Measurements from ENCODE around the gene PGP.

The PGP gene

GRCh38 chr16:2190659-2191445, 23.8 kb downstream of the PGP start:
- peaks cover 13% of the 10 kb centered on the region for H3K4me1 ChIP-seq (ENCODE audit: control insufficient read depth, insufficient read depth, low read depth, low read length)
- WGBS, result 85% methylated on average over 25 of the region's 25 CpGs
- H3K18ac ChIP-seq (ENCODE audit: low read depth in 1 of 2, low read length in 2 of 2), result no peak overlapping the region
- H2AFZ ChIP-seq (ENCODE audit: low read depth, low read length), result no peak overlapping the region
- no peak overlapping the region for H2BK12ac ChIP-seq (ENCODE audit: low read length in 2 of 2)
- no peak overlapping the region for H2BK15ac ChIP-seq (ENCODE audit: low read depth, poor library complexity, severe bottlenecking)
- H2BK120ac ChIP-seq (ENCODE audit: low read depth, low read length), result no peak overlapping the region
- H3K4me2 ChIP-seq (ENCODE audit: low read length, poor library complexity, severe bottlenecking), result no peak overlapping the region
- H3K79me1 ChIP-seq (replicated peaks; ENCODE audit: low read length, poor library complexity, severe bottlenecking), result no peaks in the 10 kb centered on the region
- no peak overlapping the region for H3K9ac ChIP-seq (ENCODE audit: low read length)
- H2AK5ac ChIP-seq (ENCODE audit: low read length, severe bottlenecking), result no peak overlapping the region
- no peak overlapping the region for H4K8ac ChIP-seq (ENCODE audit: low read length)
- no peak overlapping the region for H3K4me3 ChIP-seq (ENCODE audit: insufficient read depth in 1 of 2, low read depth in 1 of 2, low read length in 2 of 2)
- no peak overlapping the region for H3K14ac ChIP-seq (ENCODE audit: low read length in 2 of 2)
- peak overlapping the region; percentile 41 for H4K91ac ChIP-seq (ENCODE audit: low read length)
- no peaks in the 10 kb centered on the region for H3K36me3 ChIP-seq (ENCODE audit: control insufficient read depth in 1 of 2, insufficient read depth in 2 of 2, low read depth in 1 of 2, low read length in 2 of 2)
- H3K23ac ChIP-seq (ENCODE audit: low read length in 2 of 2), result no peak overlapping the region
- H3K4ac ChIP-seq (ENCODE audit: low read depth in 1 of 2, low read length in 2 of 2), result no peak overlapping the region
- H3K27ac ChIP-seq (ENCODE audit: low read length, poor library complexity, severe bottlenecking), result no peak overlapping the region
- H3K27me3 ChIP-seq (ENCODE audit: control insufficient read depth in 1 of 2, insufficient read depth in 1 of 2, low read length in 2 of 2), result peaks cover 15 to 28% of the 10 kb centered on the region in 2 experiments
- no peak for DNase-seq
- H2BK5ac ChIP-seq (ENCODE audit: low read depth, low read length, poor library complexity, severe bottlenecking), result no peak overlapping the region
- H3K9me3 ChIP-seq (ENCODE audit: control insufficient read depth, low read length), result no peaks in the 10 kb centered on the region

GRCh38 chr16:2190002-2190658, 24.5 kb downstream of the PGP start:
- DNase-seq, result no peak
- Histone ChIP-seq H4K91ac (ENCODE audit: low read length) (peak overlapping the region; percentile 41), H3K9ac (ENCODE audit: low read length) (no peak overlapping the region), H2BK15ac (ENCODE audit: low read depth, poor library complexity, severe bottlenecking) (no peak overlapping the region), H3K9me3 (ENCODE audit: control insufficient read depth, low read length) (no peaks in the 10 kb centered on the region), H2AK5ac (ENCODE audit: low read length, severe bottlenecking) (no peak overlapping the region), H2BK5ac (ENCODE audit: low read depth, low read length, poor library complexity, severe bottlenecking) (no peak overlapping the region), H3K27ac (ENCODE audit: low read length, poor library complexity, severe bottlenecking) (no peak overlapping the region), H3K18ac (ENCODE audit: low read depth in 1 of 2, low read length in 2 of 2) (no peak overlapping the region), H3K14ac (ENCODE audit: low read length in 2 of 2) (no peak overlapping the region), H3K23ac (ENCODE audit: low read length in 2 of 2) (no peak overlapping the region), H2BK12ac (ENCODE audit: low read length in 2 of 2) (no peak overlapping the region), H3K4me3 (ENCODE audit: insufficient read depth in 1 of 2, low read depth in 1 of 2, low read length in 2 of 2) (no peak overlapping the region), H3K79me1 (replicated peaks; ENCODE audit: low read length, poor library complexity, severe bottlenecking) (no peaks in the 10 kb centered on the region), H2AFZ (ENCODE audit: low read depth, low read length) (no peak overlapping the region), H4K8ac (ENCODE audit: low read length) (no peak overlapping the region), H3K4me1 (ENCODE audit: control insufficient read depth, insufficient read depth, low read depth, low read length) (peaks cover 6% of the 10 kb centered on the region), H3K36me3 (ENCODE audit: control insufficient read depth in 1 of 2, insufficient read depth in 2 of 2, low read depth in 1 of 2, low read length in 2 of 2) (no peaks in the 10 kb centered on the region), H3K27me3 (ENCODE audit: control insufficient read depth in 1 of 2, insufficient read depth in 1 of 2, low read length in 2 of 2) (peaks cover 8 to 25% of the 10 kb centered on the region in 2 experiments), H3K4me2 (ENCODE audit: low read length, poor library complexity, severe bottlenecking) (no peak overlapping the region), H3K4ac (ENCODE audit: low read depth in 1 of 2, low read length in 2 of 2) (no peak overlapping the region), H2BK120ac (ENCODE audit: low read depth, low read length) (no peak overlapping the region)
- whole genome bisulfite sequencing, result 83% methylated on average over 19 of the region's 24 CpGs

- Histone ChIP-seq H3K4me1 (ENCODE audit: control insufficient read depth, insufficient read depth, low read depth, low read length) (peaks cover 4% of the 10 kb centered on the region), H3K27ac (ENCODE audit: low read length, poor library complexity, severe bottlenecking) (no peak overlapping the region), H3K9ac (ENCODE audit: low read length) (no peak overlapping the region), H2BK12ac (ENCODE audit: low read length in 2 of 2) (no peak overlapping the region), H3K27me3 (ENCODE audit: control insufficient read depth in 1 of 2, insufficient read depth in 1 of 2, low read length in 2 of 2) (peaks cover under 1 to 22% of the 10 kb centered on the region in 2 experiments), H3K14ac (ENCODE audit: low read length in 2 of 2) (no peak overlapping the region), H2AK5ac (ENCODE audit: low read length, severe bottlenecking) (no peak overlapping the region), H3K4me3 (ENCODE audit: insufficient read depth in 1 of 2, low read depth in 1 of 2, low read length in 2 of 2) (no peak overlapping the region), H2BK15ac (ENCODE audit: low read depth, poor library complexity, severe bottlenecking) (no peak overlapping the region), H3K4me2 (ENCODE audit: low read length, poor library complexity, severe bottlenecking) (no peak overlapping the region), H2BK120ac (ENCODE audit: low read depth, low read length) (no peak overlapping the region), H3K4ac (ENCODE audit: low read depth in 1 of 2, low read length in 2 of 2) (no peak overlapping the region), H3K36me3 (ENCODE audit: control insufficient read depth in 1 of 2, insufficient read depth in 2 of 2, low read depth in 1 of 2, low read length in 2 of 2) (no peaks in the 10 kb centered on the region), H3K9me3 (ENCODE audit: control insufficient read depth, low read length) (no peaks in the 10 kb centered on the region), H4K8ac (ENCODE audit: low read length) (no peak overlapping the region), H3K23ac (ENCODE audit: low read length in 2 of 2) (no peak overlapping the region), H3K79me1 (replicated peaks; ENCODE audit: low read length, poor library complexity, severe bottlenecking) (no peaks in the 10 kb centered on the region), H2AFZ (ENCODE audit: low read depth, low read length) (no peak overlapping the region), H3K18ac (ENCODE audit: low read depth in 1 of 2, low read length in 2 of 2) (no peak overlapping the region), H4K91ac (ENCODE audit: low read length) (no peak overlapping the region), H2BK5ac (ENCODE audit: low read depth, low read length, poor library complexity, severe bottlenecking) (no peak overlapping the region)
- WGBS, result 84% methylated on average over 25 of the region's 25 CpGs
- no peak for DNase-seq
Measured at GRCh38 chr16:2189252-2189893, 25.3 kb downstream of the PGP start.

- H3K4me3 ChIP-seq (ENCODE audit: insufficient read depth in 1 of 2, low read depth in 1 of 2, low read length in 2 of 2), result no peak overlapping the region
- H3K23ac ChIP-seq (ENCODE audit: low read length in 2 of 2), result no peak overlapping the region
- no peak overlapping the region for H4K8ac ChIP-seq (ENCODE audit: low read length)
- no peak overlapping the region for H4K91ac ChIP-seq (ENCODE audit: low read length)
- H2BK120ac ChIP-seq (ENCODE audit: low read depth, low read length), result no peak overlapping the region
- no peak for DNase-seq
- peaks cover 0 to 15% of the 10 kb centered on the region in 2 experiments for H3K27me3 ChIP-seq (ENCODE audit: control insufficient read depth in 1 of 2, insufficient read depth in 1 of 2, low read length in 2 of 2)
- H2AFZ ChIP-seq (ENCODE audit: low read depth, low read length), result no peak overlapping the region
- H3K79me1 ChIP-seq (replicated peaks; ENCODE audit: low read length, poor library complexity, severe bottlenecking), result no peaks in the 10 kb centered on the region
- no peak overlapping the region for H2AK5ac ChIP-seq (ENCODE audit: low read length, severe bottlenecking)
- no peak overlapping the region for H2BK5ac ChIP-seq (ENCODE audit: low read depth, low read length, poor library complexity, severe bottlenecking)
- no peak overlapping the region for H3K27ac ChIP-seq (ENCODE audit: low read length, poor library complexity, severe bottlenecking)
- no peak overlapping the region for H2BK15ac ChIP-seq (ENCODE audit: low read depth, poor library complexity, severe bottlenecking)
- no peaks in the 10 kb centered on the region for H3K36me3 ChIP-seq (ENCODE audit: control insufficient read depth in 1 of 2, insufficient read depth in 2 of 2, low read depth in 1 of 2, low read length in 2 of 2)
- no peaks in the 10 kb centered on the region for H3K9me3 ChIP-seq (ENCODE audit: control insufficient read depth, low read length)
- no peak overlapping the region for H2BK12ac ChIP-seq (ENCODE audit: low read length in 2 of 2)
- H3K9ac ChIP-seq (ENCODE audit: low read length), result no peak overlapping the region
- WGBS, result 95% methylated on average over 8 of the region's 8 CpGs
- H3K4ac ChIP-seq (ENCODE audit: low read depth in 1 of 2, low read length in 2 of 2), result no peak overlapping the region
- H3K4me1 ChIP-seq (ENCODE audit: control insufficient read depth, insufficient read depth, low read depth, low read length), result peaks cover 12% of the 10 kb centered on the region
- H3K14ac ChIP-seq (ENCODE audit: low read length in 2 of 2), result no peak overlapping the region
- H3K4me2 ChIP-seq (ENCODE audit: low read length, poor library complexity, severe bottlenecking), result no peak overlapping the region
- no peak overlapping the region for H3K18ac ChIP-seq (ENCODE audit: low read depth in 1 of 2, low read length in 2 of 2)
Measured at GRCh38 chr16:2188395-2188794, 26.2 kb downstream of the PGP start.

Measured in mesenchymal stem cell (in vitro differentiated cells and primary cell).